ENCODE measurements around the gene CST4.
"Not testable (repeated sequence)": the region's sequence is repeated elsewhere in the genome, so short reads cannot be mapped to it uniquely, and the experiment has no call there.

Gene CST4

GRCh38 chr20:23659989-23660837, 28.6 kb downstream of the CST4 start:
- no peak for DNase-seq

- DNase-seq: not testable (repeated sequence)
These were observed 29.2 kb downstream of the CST4 start for GRCh38 chr20:23659610-23659988.

- no peak for DNase-seq
These were observed 29.7 kb downstream of the CST4 start for GRCh38 chr20:23658989-23659609.

- DNase-seq: no peak
These were observed 30.5 kb downstream of the CST4 start for GRCh38 chr20:23658336-23658735.

GRCh38 chr20:23657202-23657601, 31.6 kb downstream of the CST4 start:
- no peak for DNase-seq

- DNase-seq: no peak
These were observed 32.5 kb downstream of the CST4 start for GRCh38 chr20:23656372-23656771.

- DNase-seq: no peak
These were observed 33.2 kb downstream of the CST4 start for GRCh38 chr20:23655491-23656211.

- DNase-seq: no peak
These were observed 34.1 kb downstream of the CST4 start for GRCh38 chr20:23654717-23655116.

- no peak for DNase-seq
These were observed 34.8 kb downstream of the CST4 start for GRCh38 chr20:23654000-23654399.

GRCh38 chr20:23653400-23653938, 35.4 kb downstream of the CST4 start:
- no peak for DNase-seq

- no peak for DNase-seq
These were observed 35.9 kb downstream of the CST4 start for GRCh38 chr20:23652926-23653325.

- DNase-seq: peak; percentile 15
These were observed 36.5 kb downstream of the CST4 start for GRCh38 chr20:23652371-23652770.

GRCh38 chr20:23651117-23651516, 37.7 kb downstream of the CST4 start:
- no peak for DNase-seq

- DNase-seq: no peak
These were observed 38.9 kb downstream of the CST4 start for GRCh38 chr20:23649830-23650417.

- no peak for DNase-seq
These were observed 39.6 kb downstream of the CST4 start for GRCh38 chr20:23649242-23649641.

- DNase-seq: no peak
These were observed 41.5 kb downstream of the CST4 start for GRCh38 chr20:23647346-23647745.

GRCh38 chr20:23646106-23646873, 42.5 kb downstream of the CST4 start:
- DNase-seq: peak; percentile 24

GRCh38 chr20:23645575-23645974, 43.3 kb downstream of the CST4 start:
- no peak for DNase-seq

GRCh38 chr20:23644164-23644563, 44.7 kb downstream of the CST4 start:
- DNase-seq: no peak

- no peak for DNase-seq
These were observed 45.2 kb downstream of the CST4 start for GRCh38 chr20:23643659-23644058.

- DNase-seq: peak; percentile 91
These were observed 46.7 kb downstream of the CST4 start for GRCh38 chr20:23641936-23642751.

Data from EL (cell line).